Keratinocyte (primary cell): ENCODE data around the gene GLS.

Source experiments
- EZH2 ChIP-seq: IDR thresholded peaks from one replicate; pipeline ENCODE4 v1.6.1; 2012; ENCODE audit warnings: inconsistent platforms, mild to moderate bottlenecking, low read length, moderate library complexity
- TF ChIP-seq, protein P1 (sequence below), 3 experiments: IDR thresholded peaks in 1 of 3; conservative IDR thresholded peaks in 1 of 3; optimal IDR thresholded peaks in 1 of 3; 2 replicates in 2 of 3; 3 replicates in 1 of 3; pipeline versions ENCODE3 to v1.5.1; 2011; ENCODE audit warnings: low read length in 3 of 3, mild to moderate bottlenecking in 3 of 3, moderate library complexity in 2 of 3, control low read depth in 1 of 3, inconsistent platforms in 1 of 3; ENCODE audit not compliant: insufficient read depth in 2 of 3; ENCODE audit errors: extremely low read depth in 1 of 3

DNA sequence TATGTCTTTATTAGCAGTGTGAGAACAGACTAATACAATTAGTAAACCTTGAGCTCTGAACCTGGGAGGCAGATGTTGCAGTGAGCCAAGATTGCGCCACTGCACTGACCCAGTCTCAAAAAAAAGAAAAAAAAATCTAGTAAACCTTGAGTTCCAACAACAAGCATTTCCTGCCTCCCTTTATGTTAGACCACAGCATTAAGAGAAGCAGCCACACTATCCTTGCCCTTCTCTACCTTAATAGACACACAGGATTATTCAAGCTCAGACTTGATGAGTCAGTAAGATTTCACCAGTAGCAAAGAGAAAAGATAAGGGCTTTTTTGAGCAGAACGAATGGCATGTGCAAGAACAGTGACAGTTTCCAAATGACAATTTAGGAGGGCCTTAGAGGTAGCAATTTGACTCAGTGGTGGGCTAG, 18.0 kb upstream of the GLS start:
- TF ChIP-seq, protein P1, sequence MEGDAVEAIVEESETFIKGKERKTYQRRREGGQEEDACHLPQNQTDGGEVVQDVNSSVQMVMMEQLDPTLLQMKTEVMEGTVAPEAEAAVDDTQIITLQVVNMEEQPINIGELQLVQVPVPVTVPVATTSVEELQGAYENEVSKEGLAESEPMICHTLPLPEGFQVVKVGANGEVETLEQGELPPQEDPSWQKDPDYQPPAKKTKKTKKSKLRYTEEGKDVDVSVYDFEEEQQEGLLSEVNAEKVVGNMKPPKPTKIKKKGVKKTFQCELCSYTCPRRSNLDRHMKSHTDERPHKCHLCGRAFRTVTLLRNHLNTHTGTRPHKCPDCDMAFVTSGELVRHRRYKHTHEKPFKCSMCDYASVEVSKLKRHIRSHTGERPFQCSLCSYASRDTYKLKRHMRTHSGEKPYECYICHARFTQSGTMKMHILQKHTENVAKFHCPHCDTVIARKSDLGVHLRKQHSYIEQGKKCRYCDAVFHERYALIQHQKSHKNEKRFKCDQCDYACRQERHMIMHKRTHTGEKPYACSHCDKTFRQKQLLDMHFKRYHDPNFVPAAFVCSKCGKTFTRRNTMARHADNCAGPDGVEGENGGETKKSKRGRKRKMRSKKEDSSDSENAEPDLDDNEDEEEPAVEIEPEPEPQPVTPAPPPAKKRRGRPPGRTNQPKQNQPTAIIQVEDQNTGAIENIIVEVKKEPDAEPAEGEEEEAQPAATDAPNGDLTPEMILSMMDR (optimal IDR thresholded peaks at IDR 0.05 in 1 of 3, IDR thresholded peaks at IDR 0.05 in 1 of 3, conservative IDR thresholded peaks at IDR 0.05 in 1 of 3; ENCODE audit: extremely low read depth in 1 of 3, insufficient read depth in 2 of 3, low read length in 3 of 3), result no peak
- no peak for TF ChIP-seq EZH2
